B cell (primary cell): ENCODE data around the gene PSMC5. TPM values are rescaled to one million over a fixed set of nuclear protein-coding genes. Genes with fewer than 3 reads are reported as not detected.
A peak's percentile ranks its signal among the peaks of the same experiment; 100 is the strongest.

Source experiments
- ATAC-seq: fragments of 200-7000 bp; cut with Tn5 transposase; one replicate; pipeline ENCODE4 v1.10.0; 2021; ENCODE audit warnings: low read depth, mild to moderate bottlenecking, moderate number of reproducible peaks, moderate library complexity
- CTCF ChIA-PET: fragments of 350-600 bp; sonication (Branson Sonifier 250); formaldehyde crosslinking; loops from one replicate; lab custom pipeline; 2021; ENCODE audit warnings: antibody characterized with exemption, inconsistent platforms; lab: Charles Lee
- POLR2A ChIA-PET: fragments of 350-600 bp; sonication (Branson Sonifier 250); formaldehyde crosslinking; loops from one replicate; lab custom pipeline; 2021; ENCODE audit warnings: antibody characterized with exemption; lab: Charles Lee
- DNase-seq: peaks from one replicate; pipeline ENCODE4 v3.0.0; 2013
- H2AFZ ChIP-seq: 2 replicates; pipeline ENCODE4 v1.6.1; 2012; ENCODE audit warnings: mild to moderate bottlenecking, low read depth, low read length; ENCODE audit not compliant: insufficient read depth, poor library complexity, severe bottlenecking
- H3K27ac ChIP-seq, 2 donors: 1 replicate in 1 of 2; 2 replicates in 1 of 2; pipeline ENCODE4 v1.5.1; 2012 to 2013; ENCODE audit warnings: low read length in 2 of 2, mild to moderate bottlenecking in 2 of 2, moderate library complexity in 1 of 2
- H3K27me3 ChIP-seq, 4 experiments: fragments of 200-600 bp in 1 of 4; sonication (generic) in 1 of 4; replicated peaks in 1 of 4; 1 replicate in 2 of 4; 2 replicates in 2 of 4; pipeline versions ENCODE4 v1.6.1 to v1.7.0; 2013 to 2016; ENCODE audit warnings: low read length in 3 of 4, mild to moderate bottlenecking in 2 of 4, mixed read lengths in 1 of 4, moderate library complexity in 1 of 4; ENCODE audit not compliant: insufficient read depth in 4 of 4, control insufficient read depth in 3 of 4; ENCODE audit errors: control extremely low read depth in 1 of 4
- H3K36me3 ChIP-seq, 2 experiments: replicated peaks in 1 of 2; 1 replicate in 1 of 2; 2 replicates in 1 of 2; pipeline versions ENCODE4 v1.6.1 to v1.7.1; 2013; ENCODE audit warnings: low read length in 1 of 2; ENCODE audit not compliant: insufficient read depth in 2 of 2, control insufficient read depth in 1 of 2; ENCODE audit errors: control extremely low read depth in 1 of 2, extremely low read depth in 1 of 2
- H3K4me1 ChIP-seq, 2 donors: fragments of 200-600 bp in 1 of 2; sonication (generic) in 1 of 2; 1 replicate in 1 of 2; 2 replicates in 1 of 2; pipeline versions ENCODE4 v1.5.1 to v1.6.1; 2013 to 2017; ENCODE audit warnings: low read length in 2 of 2; ENCODE audit not compliant: control insufficient read depth in 2 of 2, insufficient read depth in 2 of 2
- H3K4me2 ChIP-seq: replicated peaks from 2 replicates; pipeline ENCODE3; 2012; ENCODE audit warnings: mild to moderate bottlenecking, low read depth, low read length; ENCODE audit not compliant: poor library complexity, severe bottlenecking
- H3K4me3 ChIP-seq, 5 experiments: fragments of 200-600 bp in 1 of 5; sonication (generic) in 1 of 5; 1 replicate in 3 of 5; 2 replicates in 2 of 5; pipeline versions ENCODE4 v1.5.1 to v1.7.0; 2011 to 2016; ENCODE audit warnings: low read length in 4 of 5, mild to moderate bottlenecking in 4 of 5, low read depth in 2 of 5, control low read depth in 1 of 5, moderate library complexity in 1 of 5; ENCODE audit not compliant: insufficient read depth in 1 of 5; ENCODE audit errors: control extremely low read depth in 1 of 5, extremely low read depth in 1 of 5
- H3K79me2 ChIP-seq: fragments of 200-600 bp; sonication (generic); one replicate; pipeline ENCODE4 v1.6.0; 2016; ENCODE audit warnings: low read length; ENCODE audit not compliant: control insufficient read depth, insufficient read depth
- H3K9ac ChIP-seq: fragments of 200-600 bp; sonication (generic); 2 replicates; pipeline ENCODE4 v1.6.1; 2017; ENCODE audit warnings: mild to moderate bottlenecking, low read length, moderate library complexity
- H3K9me3 ChIP-seq, 3 donors: one replicate each; pipeline versions ENCODE4 v1.6.1 to v1.7.1; 2013; ENCODE audit warnings: low read length in 2 of 3; ENCODE audit not compliant: control insufficient read depth in 2 of 3, insufficient read depth in 1 of 3; ENCODE audit errors: control extremely low read depth in 1 of 3
- H4K20me1 ChIP-seq: 2 replicates; pipeline ENCODE4 v1.6.0; 2012; ENCODE audit warnings: mild to moderate bottlenecking, low read length; ENCODE audit not compliant: insufficient read depth, control insufficient read depth, poor library complexity, severe bottlenecking
- H3K27ac Mint-ChIP-seq: one replicate; pipeline ENCODE4 v1.8.0; 2021; ENCODE audit warnings: mixed read lengths
- H3K27me3 Mint-ChIP-seq: one replicate; pipeline ENCODE4 v1.8.0; 2021; ENCODE audit warnings: mixed read lengths
- H3K4me1 Mint-ChIP-seq: one replicate; pipeline ENCODE4 v1.8.0; 2021; ENCODE audit warnings: mixed read lengths
- H3K4me3 Mint-ChIP-seq: one replicate; pipeline ENCODE4 v1.8.0; 2021; ENCODE audit warnings: mixed read lengths
- H3K9me3 Mint-ChIP-seq: one replicate; pipeline ENCODE4 v1.8.0; 2022; ENCODE audit warnings: mixed read lengths; ENCODE audit not compliant: insufficient read depth
- EZH2 ChIP-seq: IDR thresholded peaks from 2 replicates; pipeline ENCODE4 v1.6.1; 2012; ENCODE audit warnings: borderline replicate concordance, low read depth, mild to moderate bottlenecking, moderate library complexity, low read length; ENCODE audit not compliant: insufficient read depth, poor library complexity, severe bottlenecking
- WGBS: methylation state at CpG from one replicate; pipeline ENCODE4 v1.1.5; 2013; ENCODE audit warnings: missing lambda C conversion rate; ENCODE audit not compliant: insufficient coverage; 5-methylcytosine and 5-hydroxymethylcytosine counted together
- intact Hi-C: fragments of 100-400 bp; cut with micrococcal nuclease; formaldehyde crosslinking; loops from one replicate; pipeline ENCODE4 v1.10.0; 2022
- polyA plus RNA-seq: library from polyadenylated mRNA; depleted of rRNA; stranded (reverse); fragments of >200 nt; gene quantifications from 2 replicates; pipeline ENCODE4 v1.2.3, GENCODE V29; 2012
- total RNA-seq, 2 donors: library from RNA; stranded (reverse); fragments of 120-200 nt in 1 of 2; gene quantifications; 1 replicate in 1 of 2; 2 replicates in 1 of 2; pipeline versions ENCODE4 v1.2.3 to v1.2.4, GENCODE V29; 2013 to 2022
- TF ChIP-seq, protein P1 (sequence below): fragments of 200-600 bp; IDR thresholded peaks from one replicate; pipeline ENCODE4 v1.8.0; 2022; ENCODE audit warnings: antibody characterized with exemption, mild to moderate bottlenecking

The PSMC5 gene
- total and polyA plus RNA-seq, 2 donors (not counting 1 experiment from before 2014, with no cell fraction given) = 87.1 to 104 TPM

- no peaks in the 10 kb centered on the region for H3K27me3 ChIP-seq
- H3K9me3 ChIP-seq = no peaks in the 10 kb centered on the region
- intact Hi-C loops = no loop called here
- no peak for TF ChIP-seq EZH2
- no peak overlapping the region for H3K9ac ChIP-seq
- H3K4me1 ChIP-seq = peaks cover 23 to 35% of the 10 kb centered on the region in 2 donors
- POLR2A ChIA-PET = interaction anchor here (0.8 kb wide), 1 partner anchor 11 kb away, joined by 5 read pairs; no protein-coding TSS in a partner anchor
- no peak for ATAC-seq
- H3K27ac ChIP-seq = no peak overlapping the region
- peaks cover 2 to 85% of the 10 kb centered on the region in 2 experiments for H3K36me3 ChIP-seq
- peaks cover 48% of the 10 kb centered on the region for H3K4me1 Mint-ChIP-seq
- H3K79me2 ChIP-seq = peaks cover 41% of the 10 kb centered on the region
- H3K27me3 Mint-ChIP-seq = no peaks in the 10 kb centered on the region
- peaks cover 29% of the 10 kb centered on the region for H4K20me1 ChIP-seq
- CTCF ChIA-PET = interaction anchor here (1.1 to 1.4 kb wide), 3 partner anchors 8 to 134 kb away, joined by 3 to 6 read pairs (median 3); no protein-coding TSS in a partner anchor
- no peak for DNase-seq
- H3K27ac Mint-ChIP-seq = peak overlapping the region; percentile 41
- no peaks in the 10 kb centered on the region for H3K9me3 Mint-ChIP-seq
- H2AFZ ChIP-seq = no peak overlapping the region
- H3K4me3 Mint-ChIP-seq = no peak overlapping the region
- 100% methylated on average over 2 of the region's 2 CpGs for WGBS
- H3K4me2 ChIP-seq = no peak overlapping the region
- H3K4me3 ChIP-seq = no peak overlapping the region
Observed at GRCh38 chr17:63832455-63832854, 5.2 kb downstream of the PSMC5 start.

GRCh38 chr17:63833026-63833740, 6.0 kb downstream of the PSMC5 start:
- Histone ChIP-seq H3K4me2 (no peak overlapping the region), H3K27me3 (no peaks in the 10 kb centered on the region), H3K9ac (no peak overlapping the region), H3K4me3 (no peak overlapping the region), H4K20me1 (peaks cover 32% of the 10 kb centered on the region), H3K9me3 (no peaks in the 10 kb centered on the region), H3K4me1 (peaks cover 19 to 32% of the 10 kb centered on the region in 2 donors), H2AFZ (no peak overlapping the region), H3K27ac (no peak overlapping the region), H3K79me2 (peaks cover 42% of the 10 kb centered on the region), H3K36me3 (peaks cover 2 to 87% of the 10 kb centered on the region in 2 experiments)
- no peak overlapping the region for H3K4me3 Mint-ChIP-seq
- CTCF ChIA-PET = interaction anchor here (0.6 to 2.9 kb wide), 7 partner anchors 10 to 221 kb away, joined by 3 to 14 read pairs (median 5); no protein-coding TSS in a partner anchor
- TF ChIP-seq, protein P1, sequence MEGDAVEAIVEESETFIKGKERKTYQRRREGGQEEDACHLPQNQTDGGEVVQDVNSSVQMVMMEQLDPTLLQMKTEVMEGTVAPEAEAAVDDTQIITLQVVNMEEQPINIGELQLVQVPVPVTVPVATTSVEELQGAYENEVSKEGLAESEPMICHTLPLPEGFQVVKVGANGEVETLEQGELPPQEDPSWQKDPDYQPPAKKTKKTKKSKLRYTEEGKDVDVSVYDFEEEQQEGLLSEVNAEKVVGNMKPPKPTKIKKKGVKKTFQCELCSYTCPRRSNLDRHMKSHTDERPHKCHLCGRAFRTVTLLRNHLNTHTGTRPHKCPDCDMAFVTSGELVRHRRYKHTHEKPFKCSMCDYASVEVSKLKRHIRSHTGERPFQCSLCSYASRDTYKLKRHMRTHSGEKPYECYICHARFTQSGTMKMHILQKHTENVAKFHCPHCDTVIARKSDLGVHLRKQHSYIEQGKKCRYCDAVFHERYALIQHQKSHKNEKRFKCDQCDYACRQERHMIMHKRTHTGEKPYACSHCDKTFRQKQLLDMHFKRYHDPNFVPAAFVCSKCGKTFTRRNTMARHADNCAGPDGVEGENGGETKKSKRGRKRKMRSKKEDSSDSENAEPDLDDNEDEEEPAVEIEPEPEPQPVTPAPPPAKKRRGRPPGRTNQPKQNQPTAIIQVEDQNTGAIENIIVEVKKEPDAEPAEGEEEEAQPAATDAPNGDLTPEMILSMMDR = no peak
- TF ChIP-seq EZH2 = no peak
- H3K27me3 Mint-ChIP-seq = no peaks in the 10 kb centered on the region
- no peak overlapping the region for H3K27ac Mint-ChIP-seq
- DNase-seq (no peak), ATAC-seq (no peak)
- peaks cover 44% of the 10 kb centered on the region for H3K4me1 Mint-ChIP-seq
- intact Hi-C loops = no loop called here
- 98% methylated on average over 13 of the region's 14 CpGs for WGBS
- POLR2A ChIA-PET = interaction anchor here (0.8 kb wide), 1 partner anchor 10 kb away, joined by 5 read pairs; no protein-coding TSS in a partner anchor
- no peaks in the 10 kb centered on the region for H3K9me3 Mint-ChIP-seq
